HCT116 (cell line): ENCODE results near the gene C10orf90.

ENCODE experiments used
- CEBPB ChIP-seq: IDR thresholded peaks from 2 replicates; pipeline ENCODE4 v1.6.1; 2012; ENCODE audit warnings: low read depth
- EZH2 ChIP-seq: fragments of 200-600 bp; sonication (generic); IDR thresholded peaks from 2 replicates; pipeline ENCODE4 v1.6.1; 2017; ENCODE audit warnings: antibody characterized with exemption, mixed run types
- EZH2phosphoT487 ChIP-seq: fragments of 200-600 bp; IDR thresholded peaks from 2 replicates; pipeline ENCODE4 v1.6.1; 2018; ENCODE audit warnings: antibody characterized with exemption, borderline replicate concordance
- JUND ChIP-seq: IDR thresholded peaks from 2 replicates; pipeline ENCODE4 v1.6.1; 2012
- MAX ChIP-seq: IDR thresholded peaks from 2 replicates; pipeline ENCODE4 v1.6.1; 2012
- POLR2A ChIP-seq: IDR thresholded peaks from 2 replicates; pipeline ENCODE4 v1.7.0; 2011; ENCODE audit warnings: borderline replicate concordance; ENCODE audit not compliant: insufficient read depth, insufficient read length; ENCODE audit errors: extremely low read depth
- POLR2AphosphoS5 ChIP-seq: IDR thresholded peaks from 2 replicates; pipeline ENCODE4 v1.6.1; 2011; ENCODE audit warnings: mild to moderate bottlenecking, low read depth, low read length, moderate library complexity
- SIN3A ChIP-seq: IDR thresholded peaks from 2 replicates; pipeline ENCODE4 v1.6.1; 2012; ENCODE audit warnings: low read depth
- SP1 ChIP-seq: IDR thresholded peaks from 2 replicates; pipeline ENCODE4 v1.6.1; 2012; ENCODE audit warnings: low read depth
- ZBTB33 ChIP-seq: IDR thresholded peaks from 2 replicates; pipeline ENCODE4 v1.6.1; 2011; ENCODE audit warnings: mild to moderate bottlenecking, low read length, moderate library complexity; ENCODE audit not compliant: insufficient replicate concordance; ENCODE audit errors: extremely low read depth
- TF ChIP-seq, protein P1 (sequence below), 3 experiments: fragments of 200-600 bp in 1 of 3; sonication (generic) in 1 of 3; IDR thresholded peaks in 2 of 3; conservative IDR thresholded peaks in 1 of 3; 2 replicates each; pipeline ENCODE4 v1.5.1; 2012 to 2017; ENCODE audit warnings: low read depth in 2 of 3, low read length in 2 of 3, antibody characterized with exemption in 1 of 3, borderline replicate concordance in 1 of 3, control low read depth in 1 of 3, mild to moderate bottlenecking in 1 of 3, mixed read lengths in 1 of 3, mixed run types in 1 of 3, moderate library complexity in 1 of 3; ENCODE audit not compliant: insufficient read depth in 1 of 3
- TF ChIP-seq, protein P2 (sequence below): IDR thresholded peaks from 2 replicates; pipeline ENCODE4 v1.6.1; 2012

GRCh38 chr10:126420567-126421300 is 249.8 kb downstream of the C10orf90 start:
- TF ChIP-seq EZH2phosphoT487 (no peak), JUND (no peak), ZBTB33 (no peak), EZH2 (no peak), SP1 (no peak), SIN3A (no peak), POLR2AphosphoS5 (no peak), CEBPB (no peak), POLR2A (no peak), MAX (no peak)
- TF ChIP-seq, protein P1, sequence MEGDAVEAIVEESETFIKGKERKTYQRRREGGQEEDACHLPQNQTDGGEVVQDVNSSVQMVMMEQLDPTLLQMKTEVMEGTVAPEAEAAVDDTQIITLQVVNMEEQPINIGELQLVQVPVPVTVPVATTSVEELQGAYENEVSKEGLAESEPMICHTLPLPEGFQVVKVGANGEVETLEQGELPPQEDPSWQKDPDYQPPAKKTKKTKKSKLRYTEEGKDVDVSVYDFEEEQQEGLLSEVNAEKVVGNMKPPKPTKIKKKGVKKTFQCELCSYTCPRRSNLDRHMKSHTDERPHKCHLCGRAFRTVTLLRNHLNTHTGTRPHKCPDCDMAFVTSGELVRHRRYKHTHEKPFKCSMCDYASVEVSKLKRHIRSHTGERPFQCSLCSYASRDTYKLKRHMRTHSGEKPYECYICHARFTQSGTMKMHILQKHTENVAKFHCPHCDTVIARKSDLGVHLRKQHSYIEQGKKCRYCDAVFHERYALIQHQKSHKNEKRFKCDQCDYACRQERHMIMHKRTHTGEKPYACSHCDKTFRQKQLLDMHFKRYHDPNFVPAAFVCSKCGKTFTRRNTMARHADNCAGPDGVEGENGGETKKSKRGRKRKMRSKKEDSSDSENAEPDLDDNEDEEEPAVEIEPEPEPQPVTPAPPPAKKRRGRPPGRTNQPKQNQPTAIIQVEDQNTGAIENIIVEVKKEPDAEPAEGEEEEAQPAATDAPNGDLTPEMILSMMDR (IDR thresholded peaks at IDR 0.05 in 2 of 3, conservative IDR thresholded peaks at IDR 0.05 in 1 of 3; ENCODE audit: borderline replicate concordance in 1 of 3, insufficient read depth in 1 of 3, low read depth in 2 of 3, low read length in 2 of 3), result no peak
- TF ChIP-seq, protein P2, sequence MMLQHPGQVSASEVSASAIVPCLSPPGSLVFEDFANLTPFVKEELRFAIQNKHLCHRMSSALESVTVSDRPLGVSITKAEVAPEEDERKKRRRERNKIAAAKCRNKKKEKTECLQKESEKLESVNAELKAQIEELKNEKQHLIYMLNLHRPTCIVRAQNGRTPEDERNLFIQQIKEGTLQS, result no peak
